Caki2 (cell line): ENCODE results near the gene BICD1. TPM values are rescaled to one million over a fixed set of nuclear protein-coding genes. Genes with fewer than 3 reads are reported as not detected.
"Not testable (repeated sequence)": the region's sequence is repeated elsewhere in the genome, so short reads cannot be mapped to it uniquely, and the experiment has no call there.

ENCODE experiments used
- DNase-seq: peaks from one replicate; pipeline ENCODE4 v3.0.0-alpha.2; 2015; ENCODE audit warnings: low read depth
- in situ Hi-C: cut with HindIII; loops from 2 replicates; pipeline ENCODE4 v1.10.0; 2016; ENCODE audit warnings: low sequenced_read_pairs, low pct_unique_long_range_greater_than_20kb, mixed read lengths
- total RNA-seq: library from RNA; depleted of rRNA; stranded (reverse); fragments of >200 nt; shearing (Covaris generic); gene quantifications from 2 replicates; pipeline ENCODE4 v1.2.3, GENCODE V29; 2014; ENCODE audit warnings: low replicate concordance

BICD1 gene
- total RNA-seq, 1 experiment from 2014 or later, result 11.1 TPM

DNA sequence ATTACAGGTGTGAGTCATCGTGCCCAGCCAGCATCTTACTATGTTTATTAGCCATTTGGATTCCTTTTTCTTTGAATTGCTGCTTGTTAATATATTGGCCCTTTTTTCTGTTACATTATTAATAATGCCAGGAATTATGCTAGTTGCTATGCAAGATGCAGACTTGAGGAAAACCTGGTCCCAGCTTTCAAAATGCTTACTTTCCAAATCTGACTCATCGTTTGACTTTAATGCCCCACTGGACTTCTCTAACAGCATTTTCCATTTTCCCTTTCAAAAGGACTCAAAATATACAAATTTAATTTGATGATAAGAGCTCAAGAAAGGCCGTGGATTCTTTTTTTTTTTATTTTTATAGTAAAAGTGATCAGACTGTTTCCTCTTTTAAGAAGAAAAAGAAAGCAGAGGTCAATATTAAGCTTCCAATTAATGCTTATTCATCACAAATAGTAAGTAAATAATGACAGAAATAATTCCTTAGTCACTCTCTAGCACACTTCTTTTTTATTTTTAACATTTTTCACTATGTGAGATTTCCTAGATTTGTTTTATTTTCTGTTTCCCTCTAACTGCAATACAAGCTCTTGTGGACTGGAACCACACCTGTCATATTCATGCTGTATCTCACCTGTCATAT is 146.6 kb downstream of the BICD1 start:
- in situ Hi-C loops, result no loop called here
- peak; percentile 42 for DNase-seq

DNA sequence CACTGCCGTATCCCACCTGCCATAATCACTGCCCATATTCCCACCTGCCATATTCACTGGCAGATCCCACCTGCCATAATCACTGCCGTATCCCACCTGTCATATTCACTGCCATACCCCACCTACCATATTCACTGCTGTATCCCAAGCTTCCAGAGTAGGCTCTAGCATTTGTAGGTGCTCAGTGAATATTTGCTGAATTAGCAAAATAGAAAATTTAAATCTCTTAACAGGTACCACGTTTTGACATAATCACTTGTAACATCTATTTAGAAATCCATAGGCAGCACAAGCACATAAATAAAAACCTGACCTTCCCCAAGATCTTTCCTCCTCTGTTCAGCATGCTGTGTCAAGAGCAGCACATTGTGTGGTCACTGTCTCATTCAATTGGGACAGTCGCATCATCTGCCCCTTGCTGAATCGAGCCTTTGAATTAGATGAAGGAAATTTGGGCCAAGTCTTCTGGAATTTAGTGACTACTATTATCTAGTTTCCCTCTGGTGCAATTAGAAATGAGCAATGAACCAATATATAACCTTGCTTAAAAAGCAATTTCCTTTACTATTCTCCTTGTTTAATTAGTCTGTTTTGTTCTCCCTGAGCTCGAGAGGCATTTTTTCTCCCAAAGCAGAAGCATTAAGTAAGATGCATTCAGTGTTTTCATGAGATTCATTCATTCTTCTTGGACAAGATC is 147.8 kb downstream of the BICD1 start:
- DNase-seq, result no peak
- in situ Hi-C loops, result no loop called here

DNA sequence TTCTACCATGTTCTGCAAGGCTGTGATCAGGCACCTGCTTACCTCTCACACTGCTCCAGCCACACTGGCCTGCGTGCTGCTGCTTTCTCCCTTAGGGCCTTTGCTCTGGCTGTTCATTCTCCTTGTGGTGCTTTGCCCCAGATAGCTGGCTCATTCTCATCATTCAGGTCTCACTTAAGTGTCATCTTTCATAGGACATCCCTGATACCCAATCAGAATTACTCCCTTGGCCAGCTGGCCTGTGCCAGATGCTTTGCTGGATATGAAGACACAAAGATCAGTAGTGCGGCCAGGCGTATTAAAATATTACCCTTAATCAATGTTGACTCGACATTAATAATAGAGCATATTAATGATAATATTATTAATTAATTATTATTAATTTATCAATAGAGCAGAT is 148.9 kb downstream of the BICD1 start:
- DNase-seq, result no peak
- in situ Hi-C loops, result no loop called here

- no peak for DNase-seq
- in situ Hi-C loops, result no loop called here
Observed at GRCh38 chr12:32257695-32258496, 151.2 kb downstream of the BICD1 start.

- DNase-seq, result no peak
Observed at GRCh38 chr12:32260696-32261095, 154.0 kb downstream of the BICD1 start.

GRCh38 chr12:32261638-32262037 is 155.0 kb downstream of the BICD1 start:
- DNase-seq, result no peak
- in situ Hi-C loops, result no loop called here

More at GRCh38 chr12:32260696-32261095, 154.0 kb downstream of the BICD1 start:
- in situ Hi-C loops, result no loop called here

GRCh38 chr12:32264961-32265360 is 158.3 kb downstream of the BICD1 start:
- DNase-seq, result no peak
- in situ Hi-C loops, result no loop called here

DNA sequence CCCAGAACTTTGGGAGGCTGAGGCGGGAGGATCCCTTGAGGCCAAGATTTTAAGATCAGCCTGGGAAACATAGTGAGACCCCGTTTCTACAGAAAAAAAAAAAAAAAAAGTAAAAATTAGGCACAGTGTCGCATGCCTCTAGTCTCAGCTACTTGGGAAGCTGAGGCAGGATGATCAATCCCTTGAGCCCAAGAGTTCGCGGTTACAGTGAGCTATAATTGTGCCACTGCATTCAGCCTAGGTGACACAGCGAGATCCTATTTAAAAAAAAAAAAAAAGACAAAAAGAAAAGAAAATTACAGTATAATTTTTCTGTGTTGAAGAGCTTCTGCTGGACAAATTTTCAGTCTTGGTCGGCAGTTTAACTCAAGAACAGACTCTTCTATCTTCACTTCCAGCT is 158.8 kb downstream of the BICD1 start:
- DNase-seq, result no peak
- in situ Hi-C loops, result no loop called here

DNA sequence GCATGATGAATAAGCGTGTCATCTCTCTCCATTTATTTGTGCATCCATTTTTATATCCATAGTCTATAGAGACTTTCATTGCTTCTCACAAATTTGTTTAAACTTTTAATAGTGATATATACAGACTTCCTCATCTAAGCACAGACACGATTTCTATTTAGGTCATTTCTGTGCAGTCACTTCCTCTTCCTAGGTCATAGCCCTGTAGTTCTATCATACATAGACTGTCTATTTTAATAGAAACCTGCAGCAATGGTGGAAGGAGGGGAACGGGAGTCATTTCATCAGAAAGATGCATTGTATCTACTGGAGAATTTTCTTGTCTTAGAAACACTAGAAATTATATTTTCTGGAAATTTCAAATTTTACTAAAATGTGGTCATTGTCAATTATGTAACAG is 159.3 kb downstream of the BICD1 start:
- in situ Hi-C loops, result no loop called here
- no peak for DNase-seq

- in situ Hi-C loops, result no loop called here
- DNase-seq, result peak; percentile 87
Observed at GRCh38 chr12:32266756-32267155, 160.1 kb downstream of the BICD1 start.

DNA sequence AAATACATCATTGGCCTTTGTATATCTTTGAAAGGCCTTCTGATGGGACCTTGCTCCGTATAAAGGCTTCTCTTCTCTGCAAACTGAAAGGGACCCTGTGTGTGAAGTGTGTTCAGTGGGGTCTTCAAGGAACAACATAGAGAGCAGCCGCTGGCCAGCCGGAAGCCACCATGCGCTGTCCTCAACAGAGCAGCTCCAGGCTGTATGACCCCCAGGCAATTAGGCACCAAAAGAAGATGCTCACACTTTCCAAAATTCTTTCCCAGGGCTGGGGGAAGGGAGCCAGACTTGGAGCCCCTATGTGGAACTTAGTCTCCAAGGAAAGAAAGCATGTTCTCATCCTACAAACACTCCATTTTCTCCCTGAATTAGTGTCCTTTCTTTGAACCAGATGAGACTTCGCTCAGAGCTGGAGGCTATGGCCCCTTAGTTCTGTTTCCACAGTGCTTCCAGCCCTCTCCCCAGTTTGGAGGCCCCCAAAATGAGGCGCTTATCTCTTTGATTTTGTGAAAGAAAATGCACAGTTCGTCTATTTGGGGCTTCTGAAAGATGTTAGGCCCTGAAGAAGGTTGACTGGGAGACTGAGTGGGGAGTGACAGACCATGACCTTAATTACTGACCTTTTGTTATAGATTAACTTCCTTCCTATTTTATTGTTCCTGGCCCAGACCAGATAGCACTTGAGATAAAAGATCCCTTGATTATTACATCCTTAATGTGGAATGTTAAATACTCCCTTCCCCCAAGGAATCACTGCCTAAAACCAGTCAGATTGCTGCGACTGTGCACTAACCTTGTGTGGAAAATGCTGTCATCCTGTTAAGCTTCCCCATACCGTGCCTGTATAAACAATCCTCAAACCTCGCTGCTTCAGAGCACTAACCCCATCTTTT is 164.4 kb downstream of the BICD1 start:
- in situ Hi-C loops, result no loop called here
- DNase-seq, result peak; percentile 95

- peak; percentile 75 for DNase-seq
- in situ Hi-C loops, result no loop called here
Observed at GRCh38 chr12:32272465-32272864, 165.8 kb downstream of the BICD1 start.

DNA sequence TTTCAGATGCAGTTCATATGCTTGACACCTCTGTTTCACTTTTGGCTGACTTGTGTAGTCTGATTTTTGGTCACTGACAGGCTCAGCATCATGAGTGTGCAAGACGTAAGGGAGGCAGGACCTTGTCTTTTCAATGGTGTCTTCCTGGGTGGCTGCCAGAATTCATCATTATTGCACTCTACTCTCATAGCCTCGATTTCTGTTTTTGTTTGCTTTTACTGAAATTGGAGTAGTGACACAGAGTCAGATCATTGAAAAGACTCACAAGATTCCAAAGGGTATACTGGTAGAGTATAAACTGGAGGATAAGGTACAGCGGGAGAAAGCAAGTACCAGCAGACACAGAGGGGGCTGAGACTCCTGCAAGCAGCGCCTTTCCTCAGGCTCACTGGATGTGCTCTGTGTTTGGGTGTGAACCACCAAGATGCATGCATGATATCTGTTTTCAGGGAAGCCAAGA is 166.4 kb downstream of the BICD1 start:
- in situ Hi-C loops, result no loop called here
- DNase-seq, result peak; percentile 71

GRCh38 chr12:32273712-32274111 is 167.1 kb downstream of the BICD1 start:
- peak; percentile 72 for DNase-seq
- in situ Hi-C loops, result no loop called here

GRCh38 chr12:32274665-32275064 is 168.0 kb downstream of the BICD1 start:
- in situ Hi-C loops, result no loop called here
- DNase-seq, result no peak

DNA sequence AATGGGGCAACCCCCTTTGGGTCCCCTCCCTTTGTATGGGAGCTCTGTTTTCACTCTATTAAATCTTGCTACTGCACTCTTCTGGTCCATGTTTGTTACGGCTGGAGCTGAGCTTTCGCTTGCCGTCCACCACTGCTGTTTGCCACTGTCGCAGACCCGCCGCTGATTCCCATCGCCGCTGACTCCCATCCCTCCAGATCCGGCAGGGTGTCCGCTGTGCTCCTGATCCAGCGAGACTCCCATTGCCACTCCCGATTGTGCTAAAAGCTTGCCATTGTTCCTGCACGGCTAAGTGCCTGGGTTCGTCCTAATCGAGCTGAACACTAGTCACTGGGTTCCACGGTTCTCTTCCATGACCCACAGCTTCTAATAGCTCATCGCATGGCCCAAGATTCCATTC is 168.9 kb downstream of the BICD1 start:
- DNase-seq, in situ Hi-C loops: not testable (repeated sequence)

GRCh38 chr12:32277774-32278173 is 171.1 kb downstream of the BICD1 start:
- in situ Hi-C loops, result no loop called here
- no peak for DNase-seq

DNA sequence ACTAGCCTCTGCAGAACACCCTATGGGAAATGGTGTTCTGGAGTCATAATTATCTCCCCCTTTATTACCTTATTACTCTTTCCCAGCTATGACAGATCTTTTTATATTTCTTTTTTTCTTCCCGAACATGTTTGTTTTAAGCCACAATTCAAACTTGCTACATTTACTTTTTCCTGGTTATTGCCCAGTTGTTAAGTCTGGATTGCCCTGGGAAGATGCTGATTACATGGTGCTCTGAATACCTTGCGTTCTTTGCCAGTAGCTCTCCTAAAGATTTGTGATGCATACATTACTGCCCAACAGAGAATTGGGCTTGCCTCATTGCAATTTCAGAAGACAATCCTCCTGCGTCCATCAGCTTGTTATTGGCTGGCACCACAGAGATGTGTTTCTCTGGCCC is 174.5 kb downstream of the BICD1 start:
- no peak for DNase-seq
- in situ Hi-C loops, result no loop called here
